Measurements from ENCODE around the gene OR5D18.

Gene OR5D18

GRCh38 chr11:55819330-55819729 is at the start of gene OR5D18:
Gene OR5D18, plus strand, starts transcription at chr11:55819630. Its CDS starts 0 bp downstream, at chr11:55819630.
- no peak for DNase-seq (ENCODE audit: low read depth)
- TF ChIP-seq CTCF (conservative IDR thresholded peaks at IDR 0.05; ENCODE audit: control insufficient read depth, insufficient read depth, low read depth, low read length) = no peak
- H3K4me3 ChIP-seq (ENCODE audit: control insufficient read depth, low read depth, low read length) = no peak within 1 kb of the TSS

- DNase-seq (ENCODE audit: low read depth) = no peak
- no peak within 1 kb of the TSS for H3K4me3 ChIP-seq (ENCODE audit: control insufficient read depth, low read depth, low read length)
- no peak for TF ChIP-seq CTCF (conservative IDR thresholded peaks at IDR 0.05; ENCODE audit: control insufficient read depth, insufficient read depth, low read depth, low read length)
Measured at GRCh38 chr11:55773138-55773537, 46.3 kb upstream of the OR5D18 start, which contains the start of gene OR5D13. Gene OR5D13, plus strand, starts transcription at chr11:55773438. Its CDS starts 0 bp downstream, at chr11:55773438.

GRCh38 chr11:55791606-55792005 is 27.8 kb upstream of the OR5D18 start:
- no peak overlapping the region for H3K4me3 ChIP-seq (ENCODE audit: control insufficient read depth, low read depth, low read length)
- TF ChIP-seq CTCF (conservative IDR thresholded peaks at IDR 0.05; ENCODE audit: control insufficient read depth, insufficient read depth, low read depth, low read length) = no peak
- no peak for DNase-seq (ENCODE audit: low read depth)

- no peak for TF ChIP-seq CTCF (conservative IDR thresholded peaks at IDR 0.05; ENCODE audit: control insufficient read depth, insufficient read depth, low read depth, low read length)
- no peak for DNase-seq (ENCODE audit: low read depth)
- no peak overlapping the region for H3K4me3 ChIP-seq (ENCODE audit: control insufficient read depth, low read depth, low read length)
Measured at GRCh38 chr11:55793321-55793720, 26.1 kb upstream of the OR5D18 start.

- DNase-seq (ENCODE audit: low read depth) = no peak
- TF ChIP-seq CTCF (conservative IDR thresholded peaks at IDR 0.05; ENCODE audit: control insufficient read depth, insufficient read depth, low read depth, low read length) = no peak
- no peak within 1 kb of the TSS for H3K4me3 ChIP-seq (ENCODE audit: control insufficient read depth, low read depth, low read length)
Measured at GRCh38 chr11:55795256-55795655, 24.2 kb upstream of the OR5D18 start, which contains the start of gene OR5D14. Gene OR5D14, plus strand, starts transcription at chr11:55795556. Its CDS starts 0 bp downstream, at chr11:55795556.

- no peak overlapping the region for H3K4me3 ChIP-seq (ENCODE audit: control insufficient read depth, low read depth, low read length)
- no peak for TF ChIP-seq CTCF (conservative IDR thresholded peaks at IDR 0.05; ENCODE audit: control insufficient read depth, insufficient read depth, low read depth, low read length)
- DNase-seq (ENCODE audit: low read depth) = no peak
Measured at GRCh38 chr11:55806248-55806647, 13.2 kb upstream of the OR5D18 start.

- no peak within 1 kb of the TSS for H3K4me3 ChIP-seq (ENCODE audit: control insufficient read depth, low read depth, low read length)
- no peak for TF ChIP-seq CTCF (conservative IDR thresholded peaks at IDR 0.05; ENCODE audit: control insufficient read depth, insufficient read depth, low read depth, low read length)
- no peak for DNase-seq (ENCODE audit: low read depth)
Measured at GRCh38 chr11:55811067-55811466, 8.4 kb upstream of the OR5D18 start, which contains the start of gene OR5L1. Gene OR5L1, plus strand, starts transcription at chr11:55811367. Its CDS starts 100 bp downstream, at chr11:55811467.
